Measurements from ENCODE around the gene SDHAF1.
"Not testable (repeated sequence)": the region's sequence is repeated elsewhere in the genome, so short reads cannot be mapped to it uniquely, and the experiment has no call there.

SDHAF1 gene

DNA sequence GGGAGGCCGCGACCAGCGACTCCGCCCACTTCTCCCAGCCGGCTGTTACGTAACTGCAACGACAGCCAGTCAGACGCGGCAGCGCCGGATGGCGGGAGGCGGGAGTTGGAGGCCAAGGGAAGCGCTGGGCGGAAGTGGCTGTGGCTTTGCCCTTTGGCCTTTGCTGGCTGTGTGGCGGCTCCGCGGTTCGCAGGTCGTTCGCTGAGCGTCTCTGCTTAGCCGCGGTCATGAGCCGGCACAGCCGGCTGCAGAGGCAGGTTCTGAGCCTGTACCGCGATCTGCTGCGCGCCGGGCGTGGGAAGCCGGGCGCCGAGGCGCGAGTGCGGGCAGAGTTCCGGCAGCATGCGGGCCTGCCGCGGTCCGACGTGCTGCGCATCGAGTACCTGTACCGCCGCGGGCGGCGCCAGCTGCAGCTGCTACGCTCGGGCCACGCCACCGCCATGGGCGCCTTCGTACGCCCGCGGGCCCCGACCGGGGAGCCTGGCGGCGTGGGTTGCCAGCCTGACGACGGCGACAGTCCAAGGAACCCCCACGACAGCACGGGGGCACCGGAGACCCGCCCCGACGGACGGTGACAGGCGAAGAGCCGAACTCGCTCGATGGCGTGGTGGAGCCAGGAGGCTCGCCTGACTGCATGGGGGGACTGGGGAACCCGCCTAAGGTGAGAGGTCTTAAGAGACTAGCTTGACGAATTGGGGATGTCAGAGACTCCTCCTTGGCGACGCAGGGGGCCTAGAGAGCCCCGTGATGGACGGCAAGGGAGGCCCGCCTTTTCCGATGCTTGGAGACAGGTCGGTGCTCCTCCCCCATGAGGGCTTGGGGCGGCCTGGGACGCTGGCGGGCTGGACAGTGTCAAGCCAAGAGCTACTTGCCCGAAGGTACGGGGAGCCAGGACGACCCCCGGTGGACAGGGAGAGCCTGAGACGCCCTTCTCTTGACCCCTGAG, at the start of gene SDHAF1:
SDHAF1 (plus strand) TSS at position 141 of the 946 bp plus-strand sequence; CDS start at position 228, 87 bp downstream.
- peak; percentile 83 to 92 (median 91) for DNase-seq (ENCODE audit: low read depth in 2 of 3, low spot score in 2 of 3)

DNA sequence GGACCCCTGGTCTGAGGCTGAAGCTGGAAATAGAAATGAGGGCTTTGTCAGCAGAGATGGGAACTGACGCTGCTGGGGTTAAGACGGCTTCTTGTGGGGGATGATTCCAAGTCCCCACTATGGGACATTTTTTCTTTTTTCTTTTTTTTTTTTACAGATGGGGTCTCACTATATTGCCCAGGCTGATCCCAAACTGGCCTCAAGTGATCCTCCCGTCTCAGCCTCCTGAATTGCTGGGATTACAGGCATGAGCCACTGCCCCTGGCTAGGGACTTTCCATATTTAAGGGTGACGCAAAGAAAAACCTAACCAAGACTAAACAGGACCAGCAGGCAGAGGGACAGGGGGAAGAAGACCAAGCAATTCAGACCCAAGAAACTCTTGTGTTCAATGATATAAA, 48.8 kb upstream of the SDHAF1 start:
- no peak for DNase-seq (ENCODE audit: low read depth in 2 of 3, low spot score in 2 of 3)

- DNase-seq (ENCODE audit: low read depth in 2 of 3, low spot score in 2 of 3), result no peak
These were observed 45.9 kb upstream of the SDHAF1 start for GRCh38 chr19:35949131-35949530.

DNA sequence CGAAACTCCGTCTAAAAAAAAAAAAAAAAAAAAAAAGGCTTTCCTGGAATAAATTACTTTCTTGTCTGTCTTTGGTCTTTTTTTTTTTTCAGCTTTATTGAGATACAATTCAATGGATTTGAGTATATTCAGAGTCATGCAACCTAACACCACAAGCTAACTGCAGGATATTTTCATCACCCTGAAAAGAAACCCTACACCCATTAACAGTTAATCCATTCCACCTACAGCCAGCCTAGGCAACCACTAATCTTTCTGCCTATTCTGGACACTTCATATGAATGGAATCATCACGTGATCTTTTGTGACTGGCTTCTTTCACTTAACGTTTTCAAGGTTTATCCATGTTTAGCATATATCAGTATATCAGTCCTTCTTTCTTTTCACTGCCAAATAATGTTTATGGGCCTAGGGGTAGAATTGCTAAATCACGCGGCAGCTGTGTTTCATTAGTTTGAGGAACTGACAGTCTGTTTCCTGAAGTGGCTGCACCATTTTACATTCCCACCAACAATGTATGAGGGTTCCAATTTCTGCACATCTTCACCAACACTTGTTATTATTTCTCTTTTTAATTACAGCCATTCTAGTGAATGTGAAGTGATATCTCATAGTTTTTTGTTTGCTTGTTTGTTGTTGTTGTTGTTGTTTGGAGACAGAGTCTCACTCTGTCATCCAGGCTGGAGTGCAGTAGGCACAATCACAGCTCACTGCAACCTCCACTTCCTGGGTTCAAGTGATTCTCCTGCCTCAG, 38.9 kb upstream of the SDHAF1 start:
- no peak for DNase-seq (ENCODE audit: low read depth in 2 of 3, low spot score in 2 of 3)

DNA sequence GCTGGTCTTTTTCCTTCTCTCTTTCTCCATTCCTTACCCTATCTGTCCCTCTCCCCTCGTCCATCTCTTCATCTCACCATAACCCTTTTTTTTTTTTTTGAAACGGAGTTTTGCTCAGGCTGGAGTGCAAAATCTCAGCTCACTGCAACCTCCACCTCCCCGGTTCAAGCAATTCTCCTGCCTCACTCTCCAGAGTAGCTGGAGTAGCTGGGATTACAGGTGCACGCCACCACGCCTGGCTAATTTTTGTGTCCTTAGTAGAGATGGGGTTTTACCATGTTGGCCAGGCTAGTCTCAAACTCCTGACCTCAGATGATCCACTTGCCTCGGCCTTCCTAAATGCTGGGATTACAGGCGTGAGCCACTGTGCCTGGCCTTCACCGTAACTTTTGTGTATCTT, 37.6 kb upstream of the SDHAF1 start:
- DNase-seq (ENCODE audit: low read depth in 2 of 3, low spot score in 2 of 3), result not testable (repeated sequence)

DNA sequence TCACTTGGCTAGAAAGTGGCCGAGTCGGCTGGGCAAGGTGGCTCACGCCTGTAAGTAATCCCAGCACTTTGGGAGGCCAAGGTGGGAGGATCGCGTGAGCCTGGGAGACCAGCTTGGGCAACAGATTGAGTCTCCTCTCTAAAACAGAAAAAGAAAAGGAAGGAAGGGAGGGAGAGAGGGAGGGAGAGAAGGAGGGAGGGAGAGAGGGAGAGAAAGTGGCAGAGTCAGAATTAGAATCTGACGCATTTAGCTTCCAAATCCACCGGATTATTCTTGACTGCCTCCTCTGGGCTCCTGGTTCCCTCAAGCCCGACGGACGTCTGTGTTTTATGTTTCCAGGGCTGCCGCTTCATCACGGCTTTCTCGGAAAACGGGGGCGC, 36.3 kb upstream of the SDHAF1 start:
- DNase-seq (ENCODE audit: low read depth in 2 of 3, low spot score in 2 of 3), result no peak

DNA sequence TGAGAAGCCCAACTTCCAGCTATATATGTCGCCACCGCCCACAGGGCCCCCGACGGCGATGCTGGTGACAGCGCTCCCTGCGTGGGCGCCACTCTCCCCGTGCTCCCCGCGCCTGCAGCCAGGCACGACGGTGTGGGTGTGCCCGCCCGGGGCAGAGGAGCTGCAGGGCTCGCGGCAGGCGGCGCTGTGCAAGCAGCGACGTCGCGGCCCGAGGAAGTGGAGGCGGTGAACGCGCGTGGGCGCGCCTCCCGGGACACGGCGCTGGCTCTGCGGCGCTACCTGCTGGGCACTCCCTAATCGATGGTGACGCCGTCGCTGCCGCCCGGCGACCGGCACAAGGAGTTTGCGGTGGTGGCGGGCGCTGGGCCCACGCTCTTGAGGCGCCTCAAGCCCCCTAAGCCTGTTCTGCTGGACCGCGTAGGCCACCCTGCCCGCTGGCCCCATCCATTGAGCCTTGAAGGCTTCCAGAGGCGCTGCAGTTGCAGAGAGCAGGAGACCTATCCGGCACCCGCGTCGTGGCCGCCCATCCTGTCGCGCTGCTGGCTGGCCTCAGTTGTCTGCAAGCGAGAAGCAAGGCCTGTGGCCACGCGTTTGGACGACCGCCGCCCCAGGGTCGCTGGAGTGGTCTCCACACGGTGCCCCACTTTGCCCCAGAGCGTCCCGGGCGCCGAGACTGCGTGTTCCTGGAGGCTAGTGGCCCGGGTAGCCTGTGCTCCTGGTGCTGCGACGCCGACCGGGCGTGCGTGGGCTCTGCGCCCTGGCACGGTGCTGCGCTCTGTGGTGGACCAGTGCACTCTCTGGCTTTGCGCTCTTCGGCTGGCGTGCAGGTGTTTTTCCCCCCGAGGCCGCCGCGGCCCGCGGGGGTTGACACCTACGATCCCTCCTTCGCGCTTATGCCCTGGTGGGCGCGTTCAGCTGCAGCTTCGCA, 35.7 kb upstream of the SDHAF1 start:
- peak in 1 of 3 experiments; percentile 52 for DNase-seq (ENCODE audit: low read depth in 2 of 3, low spot score in 2 of 3)

DNA sequence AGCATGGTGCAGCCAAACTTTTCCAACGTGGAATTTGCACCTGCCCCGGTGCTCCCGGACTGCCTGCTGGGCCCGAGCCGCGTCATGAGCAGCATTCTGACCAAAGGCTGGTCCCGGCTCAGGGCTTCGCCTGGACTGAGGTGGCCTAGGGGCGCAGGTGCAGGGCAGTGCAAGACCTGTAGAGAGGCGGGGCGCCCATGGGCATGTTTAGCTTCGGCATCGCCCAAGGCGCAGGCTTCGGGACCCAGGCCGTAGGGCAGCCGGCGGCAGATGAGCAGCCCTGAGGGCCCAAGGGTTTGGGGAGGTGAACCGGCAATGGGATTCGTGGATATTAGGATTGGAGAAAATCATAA, 35.0 kb upstream of the SDHAF1 start:
- no peak for DNase-seq (ENCODE audit: low read depth in 2 of 3, low spot score in 2 of 3)

- DNase-seq (ENCODE audit: low read depth in 2 of 3, low spot score in 2 of 3), result no peak
These were observed 34.5 kb upstream of the SDHAF1 start for GRCh38 chr19:35960432-35960972.

DNA sequence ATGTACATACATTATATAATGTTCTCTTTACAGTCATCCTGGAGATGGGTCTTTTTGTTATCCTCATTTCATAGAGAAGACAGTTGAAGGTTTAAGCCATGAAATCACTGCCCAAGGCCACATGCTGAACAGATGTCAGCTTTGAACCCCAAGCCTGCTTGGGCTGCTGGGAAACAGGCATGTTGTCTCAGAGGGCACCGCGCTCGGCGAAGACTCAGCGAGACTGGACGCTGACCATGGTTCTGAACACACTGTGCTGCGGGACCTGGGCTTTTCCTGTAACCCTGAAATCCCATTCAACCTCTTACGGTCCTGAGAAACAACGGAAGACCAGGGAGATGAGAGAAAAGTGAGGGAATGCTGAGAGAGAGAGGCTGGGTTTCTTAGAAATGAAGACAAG, 31.5 kb upstream of the SDHAF1 start:
- no peak for DNase-seq (ENCODE audit: low read depth in 2 of 3, low spot score in 2 of 3)

DNA sequence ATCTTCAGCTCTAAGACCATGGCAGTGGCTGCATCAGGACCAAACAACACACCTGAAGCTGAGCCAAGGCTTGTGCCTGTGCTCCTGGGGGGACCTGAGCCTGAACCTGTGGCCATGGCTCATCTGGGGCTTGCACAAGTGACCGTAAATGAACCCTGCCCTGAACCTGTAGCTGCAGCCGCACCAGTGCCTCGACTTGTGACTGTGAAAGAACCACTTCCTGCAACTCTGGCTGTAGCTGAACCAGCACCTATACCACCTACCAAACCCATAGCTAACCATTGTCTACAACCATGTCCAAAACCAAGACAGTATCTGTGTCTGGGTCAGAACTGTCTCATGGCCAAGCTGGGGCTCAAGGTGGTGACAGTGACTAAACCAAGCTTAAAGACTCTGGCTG, 28.2 kb upstream of the SDHAF1 start:
- no peak for DNase-seq (ENCODE audit: low read depth in 2 of 3, low spot score in 2 of 3)

GRCh38 chr19:35973487-35973886, 21.5 kb upstream of the SDHAF1 start:
- DNase-seq (ENCODE audit: low read depth in 2 of 3, low spot score in 2 of 3), result no peak

- DNase-seq (ENCODE audit: low read depth in 2 of 3, low spot score in 2 of 3), result no peak
These were observed 19.3 kb upstream of the SDHAF1 start for GRCh38 chr19:35975608-35976214.

GRCh38 chr19:35977446-35978222, 17.4 kb upstream of the SDHAF1 start:
- no peak for DNase-seq (ENCODE audit: low read depth in 2 of 3, low spot score in 2 of 3)

DNA sequence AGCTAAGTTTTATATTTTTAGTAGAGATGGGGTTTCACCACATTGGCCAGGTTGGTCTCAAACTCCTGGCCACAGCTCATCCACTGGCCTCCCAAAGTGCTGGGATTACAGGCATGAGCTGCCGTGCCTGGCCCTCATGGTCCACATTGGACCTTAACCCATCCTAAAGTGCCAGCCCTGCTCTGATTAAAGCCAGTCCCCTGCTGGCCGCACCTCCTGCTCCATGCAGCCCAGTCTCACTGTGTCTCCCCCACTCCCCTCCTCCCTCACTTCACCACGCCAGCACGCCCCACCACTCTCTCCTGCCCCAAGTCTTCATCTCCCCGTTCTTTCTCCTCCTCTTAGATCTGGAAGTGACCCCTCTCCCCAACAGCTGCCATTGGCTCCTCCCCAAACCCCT, 16.7 kb upstream of the SDHAF1 start:
- DNase-seq (ENCODE audit: low read depth in 2 of 3, low spot score in 2 of 3), result no peak

- no peak for DNase-seq (ENCODE audit: low read depth in 2 of 3, low spot score in 2 of 3)
These were observed 16.1 kb upstream of the SDHAF1 start for GRCh38 chr19:35978832-35979365.

GRCh38 chr19:35980997-35981396, 14.0 kb upstream of the SDHAF1 start:
- DNase-seq (ENCODE audit: low read depth in 2 of 3, low spot score in 2 of 3), result not testable (repeated sequence)

DNA sequence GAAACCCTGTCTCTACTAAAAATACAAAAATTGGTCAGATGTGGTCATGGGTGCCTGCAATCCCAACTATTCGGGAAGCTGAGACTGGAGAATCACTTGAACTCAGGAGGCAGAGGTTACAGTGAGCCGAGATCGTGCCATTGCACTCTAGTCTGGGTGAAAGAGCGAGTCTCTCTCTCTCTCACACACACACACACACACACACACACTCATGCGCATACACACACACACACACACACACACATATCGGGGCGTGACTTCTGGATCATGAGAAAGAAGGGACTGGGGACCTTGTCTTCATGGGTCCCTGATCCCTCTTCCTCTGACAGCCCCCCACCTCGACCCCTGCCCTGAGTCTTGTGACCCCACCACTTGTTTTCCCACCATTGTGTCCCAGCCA, 11.8 kb upstream of the SDHAF1 start:
- DNase-seq (ENCODE audit: low read depth in 2 of 3, low spot score in 2 of 3), result no peak

- DNase-seq (ENCODE audit: low read depth in 2 of 3, low spot score in 2 of 3), result no peak
These were observed 8.9 kb upstream of the SDHAF1 start for GRCh38 chr19:35986111-35986510.
